ENCODE measurements around the gene TSPAN10.

Gene TSPAN10

DNA sequence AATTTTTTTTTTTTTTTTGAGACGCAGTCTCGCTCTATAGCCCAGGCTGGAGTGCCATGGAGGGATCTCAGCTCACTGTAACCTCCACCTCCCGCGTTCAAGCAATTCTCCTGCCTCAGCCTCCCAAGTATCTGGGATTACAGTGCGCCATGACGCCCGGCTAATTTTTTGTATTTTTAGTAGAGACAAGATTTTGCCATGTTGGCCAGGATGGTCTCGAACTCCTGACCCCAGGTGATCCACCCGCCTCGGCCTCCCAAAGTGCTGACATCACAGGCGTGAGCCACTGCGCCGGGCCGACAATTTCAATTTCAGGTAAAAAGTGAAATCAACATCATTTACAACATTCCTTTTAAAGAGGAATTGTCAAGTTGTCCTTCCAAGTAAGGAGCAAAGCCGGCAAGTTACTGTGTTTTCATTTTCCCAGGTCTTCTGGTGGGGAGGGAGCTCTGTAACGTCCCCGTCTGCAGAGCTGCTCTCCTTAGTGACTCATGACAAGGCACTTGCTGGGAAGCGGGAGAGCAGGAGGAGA is 957 bp upstream of the TSPAN10 start:
- H3K79me1 ChIP-seq (ENCODE audit: low read length): peaks cover 8% of the 10 kb centered on the region
- no peaks in the 10 kb centered on the region for H3K9me3 ChIP-seq (ENCODE audit: insufficient read depth, low read depth, low read length)
- H3K14ac ChIP-seq (ENCODE audit: low read length): peak overlapping the region; percentile 100
- peak overlapping the region; percentile 93 for H3K4me3 ChIP-seq (ENCODE audit: low read depth, low read length)
- H2AK5ac ChIP-seq (ENCODE audit: low read length): peak overlapping the region; percentile 99
- peak overlapping the region; percentile 91 for H3K27ac ChIP-seq (ENCODE audit: low read depth, low read length)
- no peak overlapping the region for H3K23ac ChIP-seq (ENCODE audit: low read length)
- H3K18ac ChIP-seq (ENCODE audit: low read length): peak overlapping the region; percentile 100
- peak overlapping the region; percentile 96 for H2AFZ ChIP-seq (ENCODE audit: insufficient read depth, low read length, poor library complexity)
- peak overlapping the region; percentile 68 for H2BK12ac ChIP-seq (ENCODE audit: low read length)
- H3K4me2 ChIP-seq (ENCODE audit: low read length): peak overlapping the region; percentile 87
- peak; percentile 61 to 74 for DNase-seq
- no CpG with 5 or more reads among the region's 18 CpGs for WGBS (ENCODE audit: extremely low coverage, insufficient coverage, insufficient read length)
- H3K9ac ChIP-seq (ENCODE audit: low read length): peak overlapping the region; percentile 95
- peaks cover 6 to 7% of the 10 kb centered on the region in 2 experiments for H3K4me1 ChIP-seq (ENCODE audit: control insufficient read depth in 1 of 2, insufficient read depth in 2 of 2, low read length in 2 of 2)
- peak overlapping the region; percentile 100 for H3K4ac ChIP-seq (ENCODE audit: low read depth, low read length)
- H3K36me3 ChIP-seq (ENCODE audit: control insufficient read depth in 1 of 2, insufficient read depth in 2 of 2, low read length in 2 of 2): peaks cover 4 to 5% of the 10 kb centered on the region in 2 experiments
- peak overlapping the region; percentile 99 for H2BK5ac ChIP-seq (ENCODE audit: low read depth, low read length, poor library complexity)
- peak overlapping the region; percentile 97 for H4K91ac ChIP-seq (ENCODE audit: low read depth, low read length)
- H2BK120ac ChIP-seq (ENCODE audit: insufficient read depth, low read length, poor library complexity): peak overlapping the region; percentile 89
- H3K27me3 ChIP-seq (ENCODE audit: insufficient read depth, low read length): no peaks in the 10 kb centered on the region
- H4K8ac ChIP-seq (ENCODE audit: low read depth, low read length): peak overlapping the region; percentile 96
- H3K79me2 ChIP-seq (ENCODE audit: control insufficient read depth, insufficient read depth, low read length, poor library complexity): peaks cover 13% of the 10 kb centered on the region
- H4K12ac ChIP-seq (ENCODE audit: low read depth, low read length): peak overlapping the region; percentile 99

DNA sequence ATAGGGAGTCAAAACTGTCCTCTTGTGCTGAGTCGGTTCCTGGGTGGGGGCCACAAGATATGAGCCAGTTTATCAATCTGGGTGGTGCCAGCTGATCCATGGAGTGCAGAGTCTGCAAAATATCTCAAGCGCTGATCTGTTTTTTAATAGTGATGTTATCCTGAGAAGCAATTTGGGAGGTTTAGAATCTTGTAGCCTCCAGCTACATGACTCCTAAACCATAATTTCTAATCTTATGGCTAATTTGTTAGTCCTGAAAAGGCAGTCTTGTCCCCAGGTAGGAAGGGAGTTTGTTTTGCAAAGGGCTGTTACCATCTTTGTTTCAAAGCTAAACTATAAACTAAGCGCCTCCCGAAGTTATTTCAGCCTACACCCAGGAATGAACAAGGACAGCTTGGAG is 1.7 kb downstream of the TSPAN10 start:
- no peaks in the 10 kb centered on the region for H3K9me3 ChIP-seq (ENCODE audit: insufficient read depth, low read depth, low read length)
- no CpG with 5 or more reads among the region's 4 CpGs for WGBS (ENCODE audit: extremely low coverage, insufficient coverage, insufficient read length)
- H2AK5ac ChIP-seq (ENCODE audit: low read length): no peak overlapping the region
- no peak overlapping the region for H3K23ac ChIP-seq (ENCODE audit: low read length)
- H4K91ac ChIP-seq (ENCODE audit: low read depth, low read length): no peak overlapping the region
- H3K18ac ChIP-seq (ENCODE audit: low read length): no peak overlapping the region
- H3K79me2 ChIP-seq (ENCODE audit: control insufficient read depth, insufficient read depth, low read length, poor library complexity): peaks cover 13% of the 10 kb centered on the region
- no peak overlapping the region for H2BK120ac ChIP-seq (ENCODE audit: insufficient read depth, low read length, poor library complexity)
- H2AFZ ChIP-seq (ENCODE audit: insufficient read depth, low read length, poor library complexity): no peak overlapping the region
- H2BK12ac ChIP-seq (ENCODE audit: low read length): no peak overlapping the region
- H3K79me1 ChIP-seq (ENCODE audit: low read length): peaks cover 8% of the 10 kb centered on the region
- H3K27me3 ChIP-seq (ENCODE audit: insufficient read depth, low read length): no peaks in the 10 kb centered on the region
- no peak overlapping the region for H3K4me3 ChIP-seq (ENCODE audit: low read depth, low read length)
- peaks cover 8 to 16% of the 10 kb centered on the region in 2 experiments for H3K4me1 ChIP-seq (ENCODE audit: control insufficient read depth in 1 of 2, insufficient read depth in 2 of 2, low read length in 2 of 2)
- no peak overlapping the region for H2BK5ac ChIP-seq (ENCODE audit: low read depth, low read length, poor library complexity)
- no peak overlapping the region for H4K8ac ChIP-seq (ENCODE audit: low read depth, low read length)
- no peak overlapping the region for H3K4ac ChIP-seq (ENCODE audit: low read depth, low read length)
- H3K27ac ChIP-seq (ENCODE audit: low read depth, low read length): no peak overlapping the region
- no peak overlapping the region for H3K14ac ChIP-seq (ENCODE audit: low read length)
- no peak overlapping the region for H3K9ac ChIP-seq (ENCODE audit: low read length)
- peak in 1 of 2 donors; percentile 64 for DNase-seq
- H3K36me3 ChIP-seq (ENCODE audit: control insufficient read depth in 1 of 2, insufficient read depth in 2 of 2, low read length in 2 of 2): peaks cover 0 to 3% of the 10 kb centered on the region in 2 experiments
- no peak overlapping the region for H3K4me2 ChIP-seq (ENCODE audit: low read length)
- H4K12ac ChIP-seq (ENCODE audit: low read depth, low read length): no peak overlapping the region

DNA sequence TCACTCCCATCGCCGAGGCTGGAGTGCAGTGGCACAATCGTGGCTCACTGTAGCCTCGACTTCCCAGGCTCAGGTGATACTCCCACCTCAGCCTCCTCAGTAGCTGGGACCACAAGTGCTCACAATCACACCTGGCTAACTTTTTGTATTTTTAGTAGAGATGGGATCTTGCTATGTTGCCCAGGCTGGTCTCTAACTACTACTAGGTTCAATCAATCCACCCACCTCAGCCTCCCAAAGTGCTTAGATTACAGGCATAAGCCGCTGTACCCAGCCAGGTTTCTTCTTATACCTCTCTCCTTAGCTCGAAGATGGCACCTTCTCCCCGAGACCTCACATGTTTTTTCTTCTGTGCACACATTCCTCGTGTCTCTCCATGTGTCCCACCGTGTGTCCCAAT is 3.0 kb downstream of the TSPAN10 start:
- no peak for DNase-seq
- no peak overlapping the region for H3K18ac ChIP-seq (ENCODE audit: low read length)
- H3K9me3 ChIP-seq (ENCODE audit: insufficient read depth, low read depth, low read length): no peaks in the 10 kb centered on the region
- no CpG with 5 or more reads among the region's 9 CpGs for WGBS (ENCODE audit: extremely low coverage, insufficient coverage, insufficient read length)
- no peak overlapping the region for H3K4me3 ChIP-seq (ENCODE audit: low read depth, low read length)
- H3K79me2 ChIP-seq (ENCODE audit: control insufficient read depth, insufficient read depth, low read length, poor library complexity): peaks cover 13% of the 10 kb centered on the region
- no peak overlapping the region for H2BK12ac ChIP-seq (ENCODE audit: low read length)
- H3K27me3 ChIP-seq (ENCODE audit: insufficient read depth, low read length): no peaks in the 10 kb centered on the region
- H3K4ac ChIP-seq (ENCODE audit: low read depth, low read length): no peak overlapping the region
- no peak overlapping the region for H3K14ac ChIP-seq (ENCODE audit: low read length)
- H2BK5ac ChIP-seq (ENCODE audit: low read depth, low read length, poor library complexity): no peak overlapping the region
- H4K8ac ChIP-seq (ENCODE audit: low read depth, low read length): no peak overlapping the region
- H3K36me3 ChIP-seq (ENCODE audit: control insufficient read depth in 1 of 2, insufficient read depth in 2 of 2, low read length in 2 of 2): peaks cover 0 to 3% of the 10 kb centered on the region in 2 experiments
- no peak overlapping the region for H2AK5ac ChIP-seq (ENCODE audit: low read length)
- no peak overlapping the region for H3K4me2 ChIP-seq (ENCODE audit: low read length)
- peaks cover 8 to 16% of the 10 kb centered on the region in 2 experiments for H3K4me1 ChIP-seq (ENCODE audit: control insufficient read depth in 1 of 2, insufficient read depth in 2 of 2, low read length in 2 of 2)
- no peak overlapping the region for H2AFZ ChIP-seq (ENCODE audit: insufficient read depth, low read length, poor library complexity)
- no peak overlapping the region for H2BK120ac ChIP-seq (ENCODE audit: insufficient read depth, low read length, poor library complexity)
- H3K27ac ChIP-seq (ENCODE audit: low read depth, low read length): no peak overlapping the region
- H3K79me1 ChIP-seq (ENCODE audit: low read length): peaks cover 8% of the 10 kb centered on the region
- no peak overlapping the region for H4K12ac ChIP-seq (ENCODE audit: low read depth, low read length)
- no peak overlapping the region for H3K23ac ChIP-seq (ENCODE audit: low read length)
- no peak overlapping the region for H3K9ac ChIP-seq (ENCODE audit: low read length)
- H4K91ac ChIP-seq (ENCODE audit: low read depth, low read length): no peak overlapping the region

GRCh38 chr17:81641825-81642489 is 5.0 kb downstream of the TSPAN10 start:
- H3K14ac ChIP-seq (ENCODE audit: low read length): no peak overlapping the region
- H3K18ac ChIP-seq (ENCODE audit: low read length): no peak overlapping the region
- H2BK12ac ChIP-seq (ENCODE audit: low read length): no peak overlapping the region
- H3K79me2 ChIP-seq (ENCODE audit: control insufficient read depth, insufficient read depth, low read length, poor library complexity): no peaks in the 10 kb centered on the region
- H3K4me3 ChIP-seq (ENCODE audit: low read depth, low read length): no peak overlapping the region
- no peak overlapping the region for H2BK5ac ChIP-seq (ENCODE audit: low read depth, low read length, poor library complexity)
- no peak overlapping the region for H4K8ac ChIP-seq (ENCODE audit: low read depth, low read length)
- H3K27me3 ChIP-seq (ENCODE audit: insufficient read depth, low read length): no peaks in the 10 kb centered on the region
- no CpG with 5 or more reads among the region's 17 CpGs for WGBS (ENCODE audit: extremely low coverage, insufficient coverage, insufficient read length)
- H4K91ac ChIP-seq (ENCODE audit: low read depth, low read length): no peak overlapping the region
- no peak overlapping the region for H3K27ac ChIP-seq (ENCODE audit: low read depth, low read length)
- H2AK5ac ChIP-seq (ENCODE audit: low read length): no peak overlapping the region
- H2BK120ac ChIP-seq (ENCODE audit: insufficient read depth, low read length, poor library complexity): no peak overlapping the region
- H3K9ac ChIP-seq (ENCODE audit: low read length): no peak overlapping the region
- no peaks in the 10 kb centered on the region for H3K36me3 ChIP-seq (ENCODE audit: control insufficient read depth in 1 of 2, insufficient read depth in 2 of 2, low read length in 2 of 2)
- no peak overlapping the region for H2AFZ ChIP-seq (ENCODE audit: insufficient read depth, low read length, poor library complexity)
- H3K4ac ChIP-seq (ENCODE audit: low read depth, low read length): no peak overlapping the region
- no peaks in the 10 kb centered on the region for H3K9me3 ChIP-seq (ENCODE audit: insufficient read depth, low read depth, low read length)
- H3K23ac ChIP-seq (ENCODE audit: low read length): no peak overlapping the region
- no peaks in the 10 kb centered on the region for H3K79me1 ChIP-seq (ENCODE audit: low read length)
- peaks cover 3 to 9% of the 10 kb centered on the region in 2 experiments for H3K4me1 ChIP-seq (ENCODE audit: control insufficient read depth in 1 of 2, insufficient read depth in 2 of 2, low read length in 2 of 2)
- no peak overlapping the region for H4K12ac ChIP-seq (ENCODE audit: low read depth, low read length)
- peak; percentile 64 to 72 for DNase-seq
- H3K4me2 ChIP-seq (ENCODE audit: low read length): no peak overlapping the region
